Endothelial cell of umbilical vein (primary cell): ENCODE data around the gene GOLT1B.

Experiments
- EZH2 ChIP-seq: IDR thresholded peaks from 2 replicates; pipeline ENCODE4 v1.6.1; 2012; ENCODE audit warnings: borderline replicate concordance, low read depth, mild to moderate bottlenecking, moderate library complexity, low read length, inconsistent platforms; ENCODE audit not compliant: severe bottlenecking
- FOS ChIP-seq: IDR thresholded peaks from 2 replicates; pipeline ENCODE4 v1.6.1; 2011; ENCODE audit warnings: mild to moderate bottlenecking, low read length, moderate library complexity, borderline replicate concordance; ENCODE audit not compliant: insufficient read depth
- GATA2 ChIP-seq: IDR thresholded peaks from 2 replicates; pipeline ENCODE4 v1.7.0; 2011; ENCODE audit warnings: low read depth, mild to moderate bottlenecking, moderate library complexity, mixed read lengths, low read length; ENCODE audit not compliant: insufficient read length, insufficient read depth
- JUN ChIP-seq: IDR thresholded peaks from 2 replicates; pipeline ENCODE4 v1.6.1; 2011; ENCODE audit warnings: borderline replicate concordance, low read depth; ENCODE audit not compliant: insufficient read length, insufficient read depth
- MAX ChIP-seq: IDR thresholded peaks from 2 replicates; pipeline ENCODE4 v1.6.1; 2011; ENCODE audit not compliant: insufficient read depth, insufficient read length
- MYC ChIP-seq: IDR thresholded peaks from one replicate; pipeline ENCODE4 v1.6.1; 2011; ENCODE audit warnings: mild to moderate bottlenecking, low read depth, low read length
- POLR2A ChIP-seq: IDR thresholded peaks from 2 replicates; pipeline ENCODE4 v1.6.1; 2012; ENCODE audit warnings: low read depth, mild to moderate bottlenecking, control low read depth, low read length
- POLR2AphosphoS5 ChIP-seq: IDR thresholded peaks from 2 replicates; pipeline ENCODE4 v1.6.1; 2012; ENCODE audit warnings: low read depth, mild to moderate bottlenecking, control low read depth, low read length, moderate library complexity; ENCODE audit not compliant: insufficient read depth
- TF ChIP-seq, protein P1 (sequence below), 2 donors: IDR thresholded peaks; 1 replicate in 1 of 2; 2 replicates in 1 of 2; pipeline ENCODE4 v1.5.1; 2011; ENCODE audit warnings: low read length in 2 of 2, mild to moderate bottlenecking in 2 of 2, moderate library complexity in 2 of 2, control low read depth in 1 of 2, inconsistent platforms in 1 of 2, low read depth in 1 of 2; ENCODE audit not compliant: insufficient read depth in 1 of 2; ENCODE audit errors: extremely low read depth in 1 of 2

DNA sequence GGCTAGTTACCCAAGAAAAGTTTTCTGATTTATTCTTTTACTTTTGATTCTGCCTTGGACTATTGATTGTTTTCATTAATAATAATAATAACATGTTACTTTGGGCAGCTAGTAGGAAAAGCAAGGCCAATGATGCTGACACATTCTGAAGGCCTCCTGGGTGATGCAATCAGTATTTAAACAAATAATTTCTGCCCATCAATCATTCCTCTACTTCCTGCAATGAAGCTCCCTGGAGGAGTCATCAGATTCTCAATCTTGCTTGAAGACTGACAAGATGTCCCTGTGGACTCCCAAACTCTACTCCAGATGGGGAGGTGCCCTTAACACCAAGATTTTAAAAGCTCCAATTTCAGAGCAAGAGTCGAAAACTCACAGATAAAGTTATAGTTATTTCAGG, 24.5 kb downstream of the GOLT1B start, which contains the start of gene SPX:
- no peak for TF ChIP-seq EZH2
- TF ChIP-seq, protein P1, sequence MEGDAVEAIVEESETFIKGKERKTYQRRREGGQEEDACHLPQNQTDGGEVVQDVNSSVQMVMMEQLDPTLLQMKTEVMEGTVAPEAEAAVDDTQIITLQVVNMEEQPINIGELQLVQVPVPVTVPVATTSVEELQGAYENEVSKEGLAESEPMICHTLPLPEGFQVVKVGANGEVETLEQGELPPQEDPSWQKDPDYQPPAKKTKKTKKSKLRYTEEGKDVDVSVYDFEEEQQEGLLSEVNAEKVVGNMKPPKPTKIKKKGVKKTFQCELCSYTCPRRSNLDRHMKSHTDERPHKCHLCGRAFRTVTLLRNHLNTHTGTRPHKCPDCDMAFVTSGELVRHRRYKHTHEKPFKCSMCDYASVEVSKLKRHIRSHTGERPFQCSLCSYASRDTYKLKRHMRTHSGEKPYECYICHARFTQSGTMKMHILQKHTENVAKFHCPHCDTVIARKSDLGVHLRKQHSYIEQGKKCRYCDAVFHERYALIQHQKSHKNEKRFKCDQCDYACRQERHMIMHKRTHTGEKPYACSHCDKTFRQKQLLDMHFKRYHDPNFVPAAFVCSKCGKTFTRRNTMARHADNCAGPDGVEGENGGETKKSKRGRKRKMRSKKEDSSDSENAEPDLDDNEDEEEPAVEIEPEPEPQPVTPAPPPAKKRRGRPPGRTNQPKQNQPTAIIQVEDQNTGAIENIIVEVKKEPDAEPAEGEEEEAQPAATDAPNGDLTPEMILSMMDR (IDR thresholded peaks at IDR 0.05; ENCODE audit: extremely low read depth in 1 of 2, insufficient read depth in 1 of 2, low read depth in 1 of 2, low read length in 2 of 2) = no peak
- no peak for TF ChIP-seq POLR2AphosphoS5
- TF ChIP-seq POLR2A = no peak
- TF ChIP-seq MAX = no peak
- no peak for TF ChIP-seq JUN
- no peak for TF ChIP-seq GATA2
- no peak for TF ChIP-seq MYC
- TF ChIP-seq FOS = no peak
